Stomach (tissue), 4 donors: Measurements from ENCODE around the gene ZNF587.

Experiments used
- EP300 ChIP-seq: sonication (generic); formaldehyde crosslinking; IDR thresholded peaks from one replicate; pipeline ENCODE4 v1.6.1; 2017; ENCODE audit warnings: antibody characterized with exemption
- POLR2A ChIP-seq, 4 donors: fragments of 450-650 bp; IDR thresholded peaks; one replicate each; pipeline ENCODE4 v1.6.1; 2016; ENCODE audit warnings: antibody characterized with exemption in 4 of 4, control low read depth in 2 of 4, mild to moderate bottlenecking in 1 of 4, moderate library complexity in 1 of 4

DNA sequence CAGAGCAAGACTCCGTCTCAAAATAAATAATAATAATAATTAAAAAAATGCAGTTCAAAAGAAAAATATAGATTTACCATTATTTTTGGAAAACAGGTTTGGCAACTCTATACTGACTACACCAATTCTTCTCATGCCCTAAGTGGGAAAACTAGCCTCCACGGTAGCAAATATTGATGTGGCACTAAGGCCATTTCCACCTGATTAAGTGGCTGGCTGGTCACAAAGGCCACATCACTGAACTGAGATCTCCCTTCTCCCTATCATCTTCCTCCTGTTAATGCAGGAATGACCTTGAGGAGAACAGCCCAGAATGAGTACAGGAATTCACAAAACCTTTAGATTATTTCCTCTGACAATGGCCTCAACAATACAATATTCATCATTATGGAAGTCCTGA lies 20.6 kb downstream of the ZNF587 start:
- TF ChIP-seq EP300 (no peak), POLR2A (IDR thresholded peaks at IDR 0.05) (no peak)
